HL-60 (cell line): ENCODE results near the gene TAF1C.

Source experiments
- DNase-seq, 2 experiments: peaks; one replicate each; pipeline ENCODE4 v3.0.0-alpha.2; 2010 to 2020; ENCODE audit warnings: low read depth in 1 of 2, low spot score in 1 of 2
- H3K27ac ChIP-seq: fragments of 250-450 bp; sonication (Bioruptor Pico); replicated peaks from 2 replicates; pipeline ENCODE4 v1.5.1; 2020; ENCODE audit warnings: mild to moderate bottlenecking, moderate library complexity
- H3K27me3 ChIP-seq: fragments of 250-450 bp; sonication (Bioruptor Pico); 2 replicates; pipeline ENCODE4 v1.5.1; 2021; ENCODE audit warnings: mild to moderate bottlenecking, moderate library complexity; ENCODE audit not compliant: insufficient read depth, poor library complexity, severe bottlenecking
- H3K4me3 ChIP-seq: replicated peaks from 2 replicates; pipeline ENCODE4 v1.5.1; 2011; ENCODE audit warnings: mild to moderate bottlenecking, control low read depth, low read length; ENCODE audit not compliant: insufficient read depth
- GABPA ChIP-seq: IDR thresholded peaks from 2 replicates; pipeline ENCODE4 v1.6.1; 2012; ENCODE audit warnings: low read depth
- POLR2AphosphoS5 ChIP-seq: IDR thresholded peaks from 2 replicates; pipeline ENCODE4 v1.6.1; 2012; ENCODE audit warnings: low read depth
- SPI1 ChIP-seq: IDR thresholded peaks from 2 replicates; pipeline ENCODE4 v1.6.1; 2012; ENCODE audit warnings: low read depth, mild to moderate bottlenecking, borderline replicate concordance
- TF ChIP-seq, protein P1 (sequence below): IDR thresholded peaks from 2 replicates; pipeline ENCODE4 v1.6.1; 2012; ENCODE audit warnings: low read depth; ENCODE audit not compliant: insufficient replicate concordance
- TF ChIP-seq, protein P2 (sequence below): IDR thresholded peaks from one replicate; pipeline ENCODE4 v1.5.1; 2011; ENCODE audit warnings: low read length, control low read depth, inconsistent platforms; ENCODE audit not compliant: insufficient read depth

The TAF1C gene

DNA sequence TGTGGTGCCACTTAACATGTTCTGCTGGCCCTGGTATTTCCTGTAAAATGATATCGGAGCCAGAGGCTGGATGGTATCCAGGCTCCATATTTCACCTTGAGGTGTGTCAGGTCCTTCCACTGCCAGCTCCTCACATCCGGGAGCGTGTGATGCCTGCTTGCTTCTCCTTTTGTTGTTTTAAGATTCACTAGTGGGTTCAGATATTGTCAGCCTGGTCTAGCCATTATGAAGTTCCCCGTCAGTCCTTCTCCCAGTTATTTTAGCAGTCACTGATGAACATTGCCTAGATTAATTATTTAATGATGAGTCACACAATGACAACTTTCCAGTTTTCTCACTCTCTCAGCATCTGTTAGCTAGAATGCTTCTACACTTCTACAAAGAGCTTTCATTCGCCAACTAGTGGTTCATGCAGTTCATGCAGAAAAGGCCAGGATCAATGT lies 30.5 kb downstream of the TAF1C start:
- H3K27me3 ChIP-seq: peaks cover 11% of the 10 kb centered on the region
- H3K27ac ChIP-seq: no peak overlapping the region
- no peak for DNase-seq
- H3K4me3 ChIP-seq: no peak overlapping the region
- TF ChIP-seq, protein P1, sequence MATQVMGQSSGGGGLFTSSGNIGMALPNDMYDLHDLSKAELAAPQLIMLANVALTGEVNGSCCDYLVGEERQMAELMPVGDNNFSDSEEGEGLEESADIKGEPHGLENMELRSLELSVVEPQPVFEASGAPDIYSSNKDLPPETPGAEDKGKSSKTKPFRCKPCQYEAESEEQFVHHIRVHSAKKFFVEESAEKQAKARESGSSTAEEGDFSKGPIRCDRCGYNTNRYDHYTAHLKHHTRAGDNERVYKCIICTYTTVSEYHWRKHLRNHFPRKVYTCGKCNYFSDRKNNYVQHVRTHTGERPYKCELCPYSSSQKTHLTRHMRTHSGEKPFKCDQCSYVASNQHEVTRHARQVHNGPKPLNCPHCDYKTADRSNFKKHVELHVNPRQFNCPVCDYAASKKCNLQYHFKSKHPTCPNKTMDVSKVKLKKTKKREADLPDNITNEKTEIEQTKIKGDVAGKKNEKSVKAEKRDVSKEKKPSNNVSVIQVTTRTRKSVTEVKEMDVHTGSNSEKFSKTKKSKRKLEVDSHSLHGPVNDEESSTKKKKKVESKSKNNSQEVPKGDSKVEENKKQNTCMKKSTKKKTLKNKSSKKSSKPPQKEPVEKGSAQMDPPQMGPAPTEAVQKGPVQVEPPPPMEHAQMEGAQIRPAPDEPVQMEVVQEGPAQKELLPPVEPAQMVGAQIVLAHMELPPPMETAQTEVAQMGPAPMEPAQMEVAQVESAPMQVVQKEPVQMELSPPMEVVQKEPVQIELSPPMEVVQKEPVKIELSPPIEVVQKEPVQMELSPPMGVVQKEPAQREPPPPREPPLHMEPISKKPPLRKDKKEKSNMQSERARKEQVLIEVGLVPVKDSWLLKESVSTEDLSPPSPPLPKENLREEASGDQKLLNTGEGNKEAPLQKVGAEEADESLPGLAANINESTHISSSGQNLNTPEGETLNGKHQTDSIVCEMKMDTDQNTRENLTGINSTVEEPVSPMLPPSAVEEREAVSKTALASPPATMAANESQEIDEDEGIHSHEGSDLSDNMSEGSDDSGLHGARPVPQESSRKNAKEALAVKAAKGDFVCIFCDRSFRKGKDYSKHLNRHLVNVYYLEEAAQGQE: no peak
- TF ChIP-seq GABPA (no peak), POLR2AphosphoS5 (no peak), SPI1 (no peak)
- TF ChIP-seq, protein P2, sequence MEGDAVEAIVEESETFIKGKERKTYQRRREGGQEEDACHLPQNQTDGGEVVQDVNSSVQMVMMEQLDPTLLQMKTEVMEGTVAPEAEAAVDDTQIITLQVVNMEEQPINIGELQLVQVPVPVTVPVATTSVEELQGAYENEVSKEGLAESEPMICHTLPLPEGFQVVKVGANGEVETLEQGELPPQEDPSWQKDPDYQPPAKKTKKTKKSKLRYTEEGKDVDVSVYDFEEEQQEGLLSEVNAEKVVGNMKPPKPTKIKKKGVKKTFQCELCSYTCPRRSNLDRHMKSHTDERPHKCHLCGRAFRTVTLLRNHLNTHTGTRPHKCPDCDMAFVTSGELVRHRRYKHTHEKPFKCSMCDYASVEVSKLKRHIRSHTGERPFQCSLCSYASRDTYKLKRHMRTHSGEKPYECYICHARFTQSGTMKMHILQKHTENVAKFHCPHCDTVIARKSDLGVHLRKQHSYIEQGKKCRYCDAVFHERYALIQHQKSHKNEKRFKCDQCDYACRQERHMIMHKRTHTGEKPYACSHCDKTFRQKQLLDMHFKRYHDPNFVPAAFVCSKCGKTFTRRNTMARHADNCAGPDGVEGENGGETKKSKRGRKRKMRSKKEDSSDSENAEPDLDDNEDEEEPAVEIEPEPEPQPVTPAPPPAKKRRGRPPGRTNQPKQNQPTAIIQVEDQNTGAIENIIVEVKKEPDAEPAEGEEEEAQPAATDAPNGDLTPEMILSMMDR: no peak

DNA sequence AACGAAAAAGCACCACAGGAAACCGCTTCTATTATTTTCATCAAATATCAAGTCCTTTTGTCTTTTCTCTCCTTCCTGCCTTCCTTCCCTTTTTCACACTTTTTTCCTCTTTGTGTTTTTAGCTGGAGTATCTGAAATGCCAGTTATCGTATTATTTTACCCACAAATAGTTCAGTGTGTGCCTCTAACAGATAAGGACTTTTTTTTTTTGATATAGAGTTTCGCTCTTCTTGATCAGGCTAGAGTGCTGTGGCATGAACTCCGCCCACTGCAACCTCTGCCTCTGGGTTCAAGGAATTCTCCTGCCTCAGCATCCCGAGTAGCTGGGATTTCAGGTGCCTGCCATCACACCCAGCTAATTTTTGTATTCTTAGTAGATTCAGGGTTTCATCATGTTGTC lies 31.1 kb downstream of the TAF1C start:
- no peak overlapping the region for H3K27ac ChIP-seq
- DNase-seq: no peak
- peaks cover 11% of the 10 kb centered on the region for H3K27me3 ChIP-seq
- H3K4me3 ChIP-seq: no peak overlapping the region
- no peak for TF ChIP-seq POLR2AphosphoS5
- no peak for TF ChIP-seq GABPA
- no peak for TF ChIP-seq SPI1
- TF ChIP-seq, protein P1: no peak
- TF ChIP-seq, protein P2: no peak

DNA sequence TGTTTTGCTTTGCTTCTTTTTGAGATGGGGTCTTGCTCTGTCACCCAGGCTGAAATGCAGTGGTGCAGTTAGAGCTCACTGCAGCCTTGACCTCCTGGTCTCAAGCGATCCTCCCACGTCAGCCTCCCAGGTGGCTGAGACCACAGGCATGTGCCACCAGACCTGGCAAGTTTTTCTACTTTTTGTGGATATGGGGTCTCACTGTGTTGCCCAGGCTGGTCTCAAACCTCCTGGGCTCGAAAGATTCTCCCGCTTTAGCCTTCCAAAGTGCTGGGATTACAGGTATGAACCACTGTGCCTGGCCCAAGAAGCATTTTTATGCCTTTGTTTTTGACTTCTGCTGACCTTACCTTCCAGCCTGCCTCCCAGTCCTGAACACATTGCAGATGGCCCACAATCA lies 31.6 kb downstream of the TAF1C start:
- no peak for DNase-seq
- H3K27me3 ChIP-seq: peaks cover 11% of the 10 kb centered on the region
- H3K4me3 ChIP-seq: no peak overlapping the region

More for the DNA sequence above, 31.6 kb downstream of the TAF1C start:
- TF ChIP-seq, protein P2: no peak
- TF ChIP-seq POLR2AphosphoS5 (no peak), SPI1 (no peak), GABPA (no peak)
- TF ChIP-seq, protein P1: no peak
- H3K27ac ChIP-seq: no peak overlapping the region
